ENCODE data around the gene MPI. TPM values are rescaled to one million over a fixed set of nuclear protein-coding genes. Genes with fewer than 3 reads are reported as not detected.

MPI gene
- total RNA-seq, 4 donors from 2014 or later, result 27.6 to 73.1 (median 32.5) TPM

DNA sequence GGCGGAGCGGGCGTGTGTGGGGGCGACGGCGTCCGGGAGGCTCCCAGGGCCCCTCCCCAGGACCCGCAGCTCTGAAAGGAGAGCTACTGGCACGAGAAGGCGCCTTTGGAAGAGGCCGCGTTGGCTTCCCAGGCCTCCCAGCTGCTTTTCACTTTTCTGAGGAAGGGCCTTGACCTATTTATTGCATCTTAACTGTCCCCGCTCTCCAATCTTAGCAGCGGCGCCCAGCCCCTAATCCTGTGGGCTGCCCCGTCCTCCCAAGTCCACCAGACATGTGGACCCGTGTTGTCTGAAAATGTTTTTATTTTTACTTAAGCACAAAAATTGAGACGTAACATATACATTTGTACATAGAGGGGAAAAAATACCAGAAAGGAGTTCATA lies 46.4 kb upstream of the MPI start:
- WGBS, 2 donors, result 18 to 30% methylated on average over 10 to 18 of the region's 18 CpGs
- DNase-seq (ENCODE audit: low spot score in 2 of 2), result no peak
- H3K4me3 ChIP-seq (ENCODE audit: low read depth, poor library complexity, severe bottlenecking), result peak overlapping the region; percentile 33
- intact Hi-C loops (cut with DNase I; ENCODE audit: low total_unique reads), result loop anchor here (10.0 kb wide), 1 partner anchor 51 kb away; the partner anchor contains the start of gene MPI
- TF ChIP-seq, protein P1, sequence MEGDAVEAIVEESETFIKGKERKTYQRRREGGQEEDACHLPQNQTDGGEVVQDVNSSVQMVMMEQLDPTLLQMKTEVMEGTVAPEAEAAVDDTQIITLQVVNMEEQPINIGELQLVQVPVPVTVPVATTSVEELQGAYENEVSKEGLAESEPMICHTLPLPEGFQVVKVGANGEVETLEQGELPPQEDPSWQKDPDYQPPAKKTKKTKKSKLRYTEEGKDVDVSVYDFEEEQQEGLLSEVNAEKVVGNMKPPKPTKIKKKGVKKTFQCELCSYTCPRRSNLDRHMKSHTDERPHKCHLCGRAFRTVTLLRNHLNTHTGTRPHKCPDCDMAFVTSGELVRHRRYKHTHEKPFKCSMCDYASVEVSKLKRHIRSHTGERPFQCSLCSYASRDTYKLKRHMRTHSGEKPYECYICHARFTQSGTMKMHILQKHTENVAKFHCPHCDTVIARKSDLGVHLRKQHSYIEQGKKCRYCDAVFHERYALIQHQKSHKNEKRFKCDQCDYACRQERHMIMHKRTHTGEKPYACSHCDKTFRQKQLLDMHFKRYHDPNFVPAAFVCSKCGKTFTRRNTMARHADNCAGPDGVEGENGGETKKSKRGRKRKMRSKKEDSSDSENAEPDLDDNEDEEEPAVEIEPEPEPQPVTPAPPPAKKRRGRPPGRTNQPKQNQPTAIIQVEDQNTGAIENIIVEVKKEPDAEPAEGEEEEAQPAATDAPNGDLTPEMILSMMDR (IDR thresholded peaks at IDR 0.05), result no peak
- no peak for TF ChIP-seq POLR2A (IDR thresholded peaks at IDR 0.05)

DNA sequence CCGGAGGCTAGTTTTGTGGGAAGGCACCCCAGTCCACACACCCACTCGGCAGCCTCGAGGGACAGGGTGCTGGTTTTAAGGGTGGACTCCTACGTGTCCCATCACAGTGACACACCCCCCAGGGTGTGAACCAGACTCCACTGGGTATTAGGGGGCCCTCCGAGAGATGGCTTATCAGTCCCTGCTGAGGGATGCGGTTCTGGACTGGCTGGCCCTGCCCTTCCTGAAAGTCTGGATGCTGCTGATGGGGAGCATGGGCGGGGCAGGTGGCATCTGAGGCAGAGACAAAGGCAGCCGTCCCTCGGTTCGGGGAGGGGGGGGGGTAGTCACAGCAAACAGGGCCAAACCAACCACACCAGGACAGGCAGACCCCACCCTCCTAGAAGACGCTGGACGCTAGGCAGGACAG lies 45.9 kb upstream of the MPI start:
- WGBS, 2 donors, result 50 to 57% methylated on average over 6 to 12 of the region's 12 CpGs
- TF ChIP-seq POLR2A (IDR thresholded peaks at IDR 0.05), result no peak
- TF ChIP-seq, protein P1 (IDR thresholded peaks at IDR 0.05), result no peak
- intact Hi-C loops (cut with DNase I; ENCODE audit: low total_unique reads), result loop anchor here (10.0 kb wide), 1 partner anchor 51 kb away; the partner anchor contains the start of gene MPI
- no peak overlapping the region for H3K4me3 ChIP-seq (ENCODE audit: low read depth, poor library complexity, severe bottlenecking)
- no peak for DNase-seq (ENCODE audit: low spot score in 2 of 2)

DNA sequence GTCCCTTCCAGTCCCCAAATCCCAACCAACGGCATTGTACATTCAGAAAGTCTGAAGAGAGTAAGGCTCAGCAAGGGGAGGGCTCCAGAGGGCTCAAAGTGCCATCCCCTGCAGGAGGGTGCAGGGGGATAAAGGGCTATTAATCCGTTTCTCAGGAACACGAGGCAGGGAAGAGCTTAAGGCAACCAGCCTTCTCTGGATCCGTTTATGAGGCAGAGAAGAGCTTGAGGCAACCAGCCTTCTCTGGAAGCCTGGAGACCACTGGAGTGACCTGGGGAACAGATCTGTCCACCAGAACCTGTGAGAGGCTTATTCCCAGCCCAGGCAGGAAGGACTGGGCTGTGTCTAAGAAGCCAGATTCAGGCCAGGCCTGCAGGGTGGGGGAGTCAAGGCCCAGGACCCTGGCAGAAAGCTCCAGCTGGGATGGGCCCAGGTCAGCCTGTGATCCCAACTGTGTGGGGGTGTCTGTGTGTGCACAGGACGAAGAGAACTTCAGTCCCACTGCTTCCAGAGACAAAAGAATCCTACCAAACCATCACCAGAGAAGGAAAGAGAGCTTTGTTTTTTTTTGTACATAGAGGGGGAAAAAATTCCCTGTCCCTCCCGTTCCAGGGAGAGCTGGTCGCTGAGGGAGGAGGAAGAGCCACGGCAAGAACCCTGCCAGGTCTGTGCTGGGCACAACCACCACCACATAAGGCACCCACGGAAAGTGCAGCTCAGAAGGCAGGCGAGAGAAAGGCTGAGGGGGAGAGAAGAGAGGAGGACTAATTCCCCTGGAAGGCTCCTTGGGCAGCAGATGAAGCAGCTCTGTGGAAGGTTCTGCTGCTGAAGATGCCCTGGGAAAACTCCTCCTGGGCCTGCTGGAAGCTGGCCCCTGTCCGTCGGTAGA lies 45.3 kb upstream of the MPI start:
- WGBS, 2 donors, result 67 to 72% methylated on average over 12 of the region's 12 CpGs
- TF ChIP-seq POLR2A (IDR thresholded peaks at IDR 0.05), result no peak
- TF ChIP-seq, protein P1 (IDR thresholded peaks at IDR 0.05), result no peak
- no peak overlapping the region for H3K4me3 ChIP-seq (ENCODE audit: low read depth, poor library complexity, severe bottlenecking)
- no peak for DNase-seq (ENCODE audit: low spot score in 2 of 2)
- intact Hi-C loops (cut with DNase I; ENCODE audit: low total_unique reads), result loop anchor here (10.0 kb wide), 1 partner anchor 50 kb away; the partner anchor contains the start of gene MPI

DNA sequence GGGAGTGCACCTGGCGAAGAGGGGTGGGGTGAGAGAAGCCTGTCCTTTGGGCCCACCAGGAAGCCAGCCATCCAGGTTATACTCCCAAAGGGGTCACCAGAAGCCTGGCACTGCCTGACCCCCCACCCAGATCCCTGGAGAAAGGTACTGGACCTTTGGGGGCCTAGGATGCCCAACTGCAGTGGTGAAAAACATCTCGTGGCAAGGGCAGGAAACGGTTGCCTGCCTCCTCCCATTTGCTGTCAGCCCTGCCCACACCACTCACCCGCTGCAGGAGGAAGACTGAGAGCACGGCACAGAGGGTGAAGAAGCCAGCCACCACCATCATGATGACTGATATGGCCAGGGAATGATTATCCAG lies 44.7 kb upstream of the MPI start:
- intact Hi-C loops (cut with DNase I; ENCODE audit: low total_unique reads), result loop anchor here (10.0 kb wide), 1 partner anchor 50 kb away; the partner anchor contains the start of gene MPI
- WGBS, 2 donors, result 57 to 60% methylated on average over 5 of the region's 5 CpGs
- no peak overlapping the region for H3K4me3 ChIP-seq (ENCODE audit: low read depth, poor library complexity, severe bottlenecking)
- no peak for DNase-seq (ENCODE audit: low spot score in 2 of 2)
- TF ChIP-seq POLR2A (IDR thresholded peaks at IDR 0.05), result no peak
- TF ChIP-seq, protein P1 (IDR thresholded peaks at IDR 0.05), result no peak

DNA sequence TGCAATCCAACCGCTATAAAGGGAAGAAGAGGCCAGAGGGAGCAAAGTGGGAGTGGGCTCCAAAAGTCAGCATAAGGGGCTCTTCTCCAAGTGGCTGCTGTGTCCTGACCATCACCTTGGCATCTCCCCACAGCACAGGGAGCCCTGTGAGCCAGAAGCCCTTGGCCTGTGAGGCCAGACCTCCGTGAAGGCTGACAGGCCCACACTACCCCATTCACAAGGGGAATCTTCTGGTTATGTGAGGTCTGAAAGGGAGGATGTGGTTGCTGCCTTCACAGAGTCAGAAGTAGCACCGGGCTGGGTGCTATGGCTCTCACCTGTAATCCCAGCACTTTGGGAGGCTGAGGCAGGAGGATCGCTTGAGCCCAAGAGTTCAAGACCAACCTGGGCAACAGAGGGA lies 44.3 kb upstream of the MPI start:
- intact Hi-C loops (cut with DNase I; ENCODE audit: low total_unique reads), result loop anchor here (10.0 kb wide), 1 partner anchor 49 kb away; the partner anchor contains the start of gene MPI
- DNase-seq (ENCODE audit: low spot score in 2 of 2), result no peak
- WGBS, 2 donors, result 87 to 88% methylated on average over 4 of the region's 4 CpGs
- TF ChIP-seq, protein P1 (IDR thresholded peaks at IDR 0.05), result no peak
- no peak overlapping the region for H3K4me3 ChIP-seq (ENCODE audit: low read depth, poor library complexity, severe bottlenecking)

Data from lower leg skin (tissue), 4 donors.